GM18526 (cell line): ENCODE data around the gene PTPRF.

Experiments
- POLR2A ChIP-seq: IDR thresholded peaks from 3 replicates; pipeline ENCODE4 v1.6.1; 2011; ENCODE audit not compliant: insufficient read length; ENCODE audit errors: extremely low read depth

Gene PTPRF

GRCh38 chr1:43612406-43612805 is 81.7 kb downstream of the PTPRF start:
- no peak for TF ChIP-seq POLR2A

DNA sequence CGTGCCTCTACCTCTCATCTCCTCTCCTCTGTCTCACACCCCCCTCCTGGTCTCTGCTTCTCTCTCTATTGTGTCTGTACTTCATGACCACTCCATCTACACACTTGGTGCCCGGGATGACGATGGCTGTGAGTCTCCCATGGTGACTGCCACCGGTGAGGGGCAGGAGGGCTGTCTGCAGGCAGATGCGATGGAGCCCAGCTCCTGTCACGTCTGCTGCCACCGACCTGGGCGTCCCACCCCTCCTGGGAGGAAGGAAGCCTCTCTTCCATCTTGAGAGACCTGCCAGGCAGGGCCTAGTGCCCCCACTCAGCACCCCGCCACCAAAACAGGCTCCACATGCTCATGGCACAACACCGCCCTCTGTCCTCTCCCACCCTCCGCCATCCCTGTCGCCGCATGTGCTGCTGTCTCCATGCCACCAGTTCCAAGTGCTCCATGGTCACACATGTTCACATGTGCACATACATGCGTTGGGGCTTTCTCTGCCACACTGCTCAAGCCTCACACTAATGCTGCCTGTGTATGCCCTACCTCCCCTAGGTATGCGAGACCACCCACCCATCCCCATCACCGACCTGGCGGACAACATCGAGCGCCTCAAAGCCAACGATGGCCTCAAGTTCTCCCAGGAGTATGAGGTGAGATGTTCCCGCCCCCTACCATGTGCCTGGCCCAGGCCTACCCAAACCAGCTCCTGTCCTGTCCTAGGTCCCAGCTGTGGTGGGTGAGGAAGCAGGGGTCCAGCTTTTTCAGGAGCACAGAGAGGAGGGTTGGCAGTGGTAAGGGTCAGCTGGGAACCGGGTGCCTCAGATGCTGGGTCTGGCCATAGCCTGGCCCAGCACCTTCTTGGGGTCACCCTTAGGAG is 82.6 kb downstream of the PTPRF start:
- TF ChIP-seq POLR2A, result no peak

- TF ChIP-seq POLR2A, result no peak
Observed at GRCh38 chr1:43614211-43614610, 83.5 kb downstream of the PTPRF start.

GRCh38 chr1:43614891-43615290 is 84.2 kb downstream of the PTPRF start:
- TF ChIP-seq POLR2A, result no peak

DNA sequence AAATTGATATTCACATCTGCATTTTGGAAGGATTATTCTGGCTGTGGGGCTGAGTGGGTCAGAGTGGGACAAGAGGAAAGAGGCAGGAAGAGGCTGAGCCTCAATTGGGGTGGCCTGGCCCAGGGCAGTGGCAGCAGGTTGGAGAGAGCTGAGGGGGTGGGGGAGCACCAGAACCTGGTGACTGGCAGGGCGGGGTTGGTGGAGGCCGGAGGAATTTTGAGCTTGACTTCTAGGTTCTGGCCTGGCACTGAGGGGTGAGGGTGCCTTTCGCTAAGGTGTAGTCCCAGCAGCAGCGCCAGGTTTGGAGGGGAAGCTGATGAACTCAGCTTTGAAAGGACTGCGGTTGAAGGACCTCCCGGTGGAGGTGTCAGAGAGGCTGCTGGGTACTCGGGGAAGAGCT is 85.7 kb downstream of the PTPRF start:
- TF ChIP-seq POLR2A, result no peak

GRCh38 chr1:43617011-43617410 is 86.3 kb downstream of the PTPRF start:
- no peak for TF ChIP-seq POLR2A

GRCh38 chr1:43617668-43618067 is 87.0 kb downstream of the PTPRF start:
- TF ChIP-seq POLR2A, result no peak

DNA sequence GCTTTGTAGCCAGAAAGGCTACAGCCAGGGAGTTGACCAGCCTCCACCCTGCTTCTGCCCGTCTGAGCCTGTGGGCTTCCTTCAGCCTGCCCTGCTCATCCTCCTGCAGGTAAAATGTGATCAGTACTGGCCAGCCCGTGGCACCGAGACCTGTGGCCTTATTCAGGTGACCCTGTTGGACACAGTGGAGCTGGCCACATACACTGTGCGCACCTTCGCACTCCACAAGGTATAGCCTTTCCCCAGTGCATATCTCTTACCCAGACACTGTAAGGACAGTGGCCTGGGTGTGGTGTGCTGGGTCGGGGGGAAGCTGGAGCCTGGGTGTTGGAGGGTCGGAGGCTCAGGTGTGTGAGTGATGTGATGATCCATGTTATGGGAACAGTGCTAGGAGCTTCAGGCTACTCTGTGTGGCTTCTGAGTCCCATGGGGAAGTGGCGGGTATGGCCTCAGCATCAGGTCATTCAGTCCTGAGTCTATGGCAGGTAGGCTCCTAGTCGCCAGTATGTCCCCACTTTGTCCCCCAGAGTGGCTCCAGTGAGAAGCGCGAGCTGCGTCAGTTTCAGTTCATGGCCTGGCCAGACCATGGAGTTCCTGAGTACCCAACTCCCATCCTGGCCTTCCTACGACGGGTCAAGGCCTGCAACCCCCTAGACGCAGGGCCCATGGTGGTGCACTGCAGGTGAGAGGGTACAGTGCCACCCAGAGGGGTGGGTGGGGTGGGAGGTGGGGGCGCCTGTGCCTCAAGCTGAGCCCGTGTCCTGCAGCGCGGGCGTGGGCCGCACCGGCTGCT is 88.0 kb downstream of the PTPRF start:
- no peak for TF ChIP-seq POLR2A

GRCh38 chr1:43619314-43619790 is 88.7 kb downstream of the PTPRF start:
- TF ChIP-seq POLR2A, result no peak

GRCh38 chr1:43619996-43620920 is 89.6 kb downstream of the PTPRF start:
- TF ChIP-seq POLR2A, result no peak

DNA sequence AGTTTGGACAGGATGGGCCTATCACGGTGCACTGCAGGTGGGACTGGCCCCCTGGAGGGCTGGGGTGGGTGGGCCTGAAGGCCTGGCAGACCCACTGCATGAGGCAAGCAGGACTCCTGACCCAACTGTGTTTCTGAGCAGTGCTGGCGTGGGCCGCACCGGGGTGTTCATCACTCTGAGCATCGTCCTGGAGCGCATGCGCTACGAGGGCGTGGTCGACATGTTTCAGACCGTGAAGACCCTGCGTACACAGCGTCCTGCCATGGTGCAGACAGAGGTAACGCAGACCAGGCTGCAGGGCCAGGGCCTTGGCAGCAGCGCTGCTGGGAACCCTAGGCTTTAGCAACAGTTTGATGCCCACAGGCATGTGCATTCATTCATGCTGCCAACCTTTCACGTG is 90.3 kb downstream of the PTPRF start:
- TF ChIP-seq POLR2A, result no peak

DNA sequence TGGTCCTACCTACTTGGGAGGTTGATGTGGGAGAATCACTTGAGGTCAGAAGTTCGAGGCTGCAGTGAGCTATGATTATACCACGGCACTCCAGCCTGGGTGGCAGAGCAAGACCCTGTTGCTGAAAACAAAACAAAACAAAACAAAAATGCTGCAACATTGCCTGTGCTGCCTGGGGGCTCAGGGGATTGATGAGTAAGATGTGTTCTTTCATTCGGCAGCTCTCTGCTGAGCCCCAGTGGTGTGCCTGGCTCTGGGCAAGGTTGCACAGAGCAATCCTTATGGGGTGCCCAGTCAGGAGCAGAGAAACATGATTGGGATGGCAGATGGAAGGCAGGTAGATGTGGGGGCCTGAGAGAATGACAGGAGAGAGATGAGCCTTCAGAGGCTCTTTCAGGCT is 90.7 kb downstream of the PTPRF start:
- no peak for TF ChIP-seq POLR2A

DNA sequence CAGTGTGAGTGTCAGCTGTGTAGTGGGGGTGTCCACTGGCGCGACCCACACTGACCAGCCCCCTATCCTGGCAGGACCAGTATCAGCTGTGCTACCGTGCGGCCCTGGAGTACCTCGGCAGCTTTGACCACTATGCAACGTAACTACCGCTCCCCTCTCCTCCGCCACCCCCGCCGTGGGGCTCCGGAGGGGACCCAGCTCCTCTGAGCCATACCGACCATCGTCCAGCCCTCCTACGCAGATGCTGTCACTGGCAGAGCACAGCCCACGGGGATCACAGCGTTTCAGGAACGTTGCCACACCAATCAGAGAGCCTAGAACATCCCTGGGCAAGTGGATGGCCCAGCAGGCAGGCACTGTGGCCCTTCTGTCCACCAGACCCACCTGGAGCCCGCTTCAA is 91.2 kb downstream of the PTPRF start:
- TF ChIP-seq POLR2A, result no peak

GRCh38 chr1:43622471-43622870 is 91.8 kb downstream of the PTPRF start:
- TF ChIP-seq POLR2A, result no peak
